Testis (tissue), 2 donors: Measurements from ENCODE around the gene LCLAT1.

Experiments
- CTCF ChIP-seq, 3 experiments: fragments of 450-650 bp in 2 of 3; fragments of 200-600 bp in 1 of 3; sonication (generic) in 1 of 3; IDR thresholded peaks; one replicate each; pipeline ENCODE4 v1.5.1; 2016 to 2019; ENCODE audit warnings: antibody characterized with exemption in 3 of 3, mild to moderate bottlenecking in 2 of 3, moderate library complexity in 1 of 3
- POLR2A ChIP-seq: fragments of 450-650 bp; IDR thresholded peaks from one replicate; pipeline ENCODE4 v1.6.1; 2017; ENCODE audit warnings: antibody characterized with exemption, mild to moderate bottlenecking, moderate library complexity

GRCh38 chr2:30480703-30481322 is 33.8 kb downstream of the LCLAT1 start:
- TF ChIP-seq CTCF (IDR thresholded peaks at IDR 0.05) = no peak
- no peak for TF ChIP-seq POLR2A
